ENCODE measurements around the gene SETD3. TPM values are rescaled to one million over a fixed set of nuclear protein-coding genes. Genes with fewer than 3 reads are reported as not detected.
"Not testable (repeated sequence)": the region's sequence is repeated elsewhere in the genome, so short reads cannot be mapped to it uniquely, and the experiment has no call there.

Gene SETD3
- total and polyA plus RNA-seq, 8 donors: 14.0 to 32.7 (median 28.1) TPM

- Histone ChIP-seq H3K27me3 (no peaks in the 10 kb centered on the region), H3K36me3 (no peaks in the 10 kb centered on the region), H3K4me3 (no peak overlapping the region), H3K27ac (no peak overlapping the region), H3K9me3 (no peaks in the 10 kb centered on the region), H3K4me1 (peaks cover 0 to 7% (median 6%) of the 10 kb centered on the region in 3 donors)
- FAIRE-seq (no peak), ATAC-seq (no peak), DNase-seq (peak in 1 of 6 donors; percentile 30)
- intact Hi-C loops (cut with DNase I): no loop called here
- 91 to 94% methylated on average over 12 of the region's 12 CpGs for WGBS, 2 donors
- TF ChIP-seq CTCF (IDR thresholded peaks at IDR 0.05): no peak
Measured at GRCh38 chr14:99350751-99351150, 129.9 kb downstream of the SETD3 start.

GRCh38 chr14:99349721-99350495 lies 130.8 kb downstream of the SETD3 start:
- ATAC-seq (no peak), FAIRE-seq (no peak), DNase-seq (peak in 1 of 6 donors; percentile 41)
- Histone ChIP-seq H3K36me3 (no peaks in the 10 kb centered on the region), H3K27me3 (no peaks in the 10 kb centered on the region), H3K27ac (no peak overlapping the region), H3K4me3 (no peak overlapping the region), H3K4me1 (peaks cover 0 to 7% (median 6%) of the 10 kb centered on the region in 3 donors), H3K9me3 (no peaks in the 10 kb centered on the region)
- no peak for TF ChIP-seq CTCF (IDR thresholded peaks at IDR 0.05)
- 88 to 91% methylated on average over 13 of the region's 13 CpGs for WGBS, 2 donors
- intact Hi-C loops (cut with DNase I): no loop called here

- peaks cover 0 to 7% (median 6%) of the 10 kb centered on the region in 3 donors for H3K4me1 ChIP-seq
- no peaks in the 10 kb centered on the region for H3K36me3 ChIP-seq
- FAIRE-seq: no peak
- no peak overlapping the region for H3K27ac ChIP-seq
- peak in 4 of 6 donors; percentile 57 to 77 (median 73) for DNase-seq
- no peaks in the 10 kb centered on the region for H3K27me3 ChIP-seq
- TF ChIP-seq CTCF (IDR thresholded peaks at IDR 0.05): no peak
- ATAC-seq: peak; percentile 46 to 73 (median 57)
- H3K9me3 ChIP-seq: no peaks in the 10 kb centered on the region
- WGBS, 2 donors: 75 to 78% methylated on average over 18 of the region's 18 CpGs
- intact Hi-C loops (cut with DNase I): no loop called here
- H3K4me3 ChIP-seq: no peak overlapping the region
Measured at GRCh38 chr14:99348816-99349614, 131.6 kb downstream of the SETD3 start.

- H3K27ac ChIP-seq; H3K9me3 ChIP-seq; H3K4me1 ChIP-seq; H3K27me3 ChIP-seq; FAIRE-seq; ATAC-seq; H3K36me3 ChIP-seq; intact Hi-C loops (cut with DNase I); H3K4me3 ChIP-seq: not testable (repeated sequence)
- DNase-seq: peak in 1 of 6 donors; percentile 4
- 96% methylated on average over 31 of the region's 31 CpGs for whole genome bisulfite sequencing, 2 donors
Measured at GRCh38 chr14:99348231-99348630, 132.4 kb downstream of the SETD3 start.

Other genes with a start within 250 kb of the SETD3 start
- gene BCL11B, start 208.7 kb downstream of the SETD3 start, total RNA-seq: under 1 TPM; 0.12 to 0.47 (median 0.36) TPM
- under 1 TPM; 0.04 to 0.07 TPM for gene BCL11B, start 208.7 kb downstream of the SETD3 start, polyA plus RNA-seq
- gene CCNK, start 550 bp upstream of the SETD3 start, total RNA-seq: 10 to 100 TPM; 14.0 to 23.4 (median 16.1) TPM
- 10 to 100 TPM in 1 of 2 donors, 1 to 10 TPM in 1; 7.9 to 10.0 TPM for gene CCNK, start 550 bp upstream of the SETD3 start, polyA plus RNA-seq
- gene CCDC85C, start 123.3 kb upstream of the SETD3 start, total RNA-seq: 10 to 100 TPM; 14.4 to 22.2 (median 17.6) TPM
- gene CCDC85C, start 123.3 kb upstream of the SETD3 start, polyA plus RNA-seq: 10 to 100 TPM in 1 of 2 donors, 1 to 10 TPM in 1; 9.5 to 19.5 TPM
- gene HHIPL1, start 164.3 kb upstream of the SETD3 start, total RNA-seq: 1 to 10 TPM in 1 of 6 donors, under 1 TPM in 5; 0.13 to 1.2 (median 0.29) TPM
- under 1 TPM; 0.09 to 0.23 TPM for gene HHIPL1, start 164.3 kb upstream of the SETD3 start, polyA plus RNA-seq
- 1 to 10 TPM; 1.0 to 2.1 (median 1.7) TPM for gene CYP46A1, start 203.4 kb upstream of the SETD3 start, total RNA-seq
- 1 to 10 TPM; 3.5 to 5.2 TPM for gene CYP46A1, start 203.4 kb upstream of the SETD3 start, polyA plus RNA-seq